GM21619 (cell line): ENCODE results near the gene C11orf86.
"Not testable (repeated sequence)": the region's sequence is repeated elsewhere in the genome, so short reads cannot be mapped to it uniquely, and the experiment has no call there.

Experiments used
- ATAC-seq: cut with Tn5 transposase; IDR thresholded peaks from one replicate; pipeline ENCODE4 v1.9.1; 2021; ENCODE audit not compliant: unreplicated experiment

Gene C11orf86, protein sequence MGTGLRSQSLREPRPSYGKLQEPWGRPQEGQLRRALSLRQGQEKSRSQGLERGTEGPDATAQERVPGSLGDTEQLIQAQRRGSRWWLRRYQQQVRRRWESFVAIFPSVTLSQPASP

GRCh38 chr11:66974724-66975404 is at the start of gene C11orf86:
Gene C11orf86, plus strand, starts transcription at chr11:66975304. Its CDS starts 59 bp downstream, at chr11:66975363.
- no peak for ATAC-seq

DNA sequence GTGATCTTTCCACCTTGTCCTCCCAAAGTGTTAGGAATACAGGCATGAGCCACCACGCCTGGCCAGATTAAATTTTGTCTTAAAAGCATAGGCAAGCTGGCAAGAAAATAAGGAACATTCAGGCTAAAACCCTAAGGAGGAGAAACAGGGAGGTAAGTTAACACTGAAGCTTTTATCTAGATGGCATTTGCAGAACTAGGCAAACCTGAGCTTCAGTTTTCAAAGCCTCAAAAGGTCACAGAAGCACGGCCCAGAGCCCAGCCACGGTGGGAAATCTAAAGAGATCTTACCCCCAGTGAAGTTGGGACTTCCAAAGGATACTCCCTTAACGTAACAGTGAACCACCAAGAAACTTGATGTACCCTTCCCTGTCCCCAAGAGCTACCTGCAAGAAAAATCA is 45.4 kb upstream of the C11orf86 start:
- ATAC-seq, result no peak

- ATAC-seq, result no peak
Measured at GRCh38 chr11:66932543-66932942, 42.6 kb upstream of the C11orf86 start.

- no peak for ATAC-seq
Measured at GRCh38 chr11:66933531-66933930, 41.6 kb upstream of the C11orf86 start.

DNA sequence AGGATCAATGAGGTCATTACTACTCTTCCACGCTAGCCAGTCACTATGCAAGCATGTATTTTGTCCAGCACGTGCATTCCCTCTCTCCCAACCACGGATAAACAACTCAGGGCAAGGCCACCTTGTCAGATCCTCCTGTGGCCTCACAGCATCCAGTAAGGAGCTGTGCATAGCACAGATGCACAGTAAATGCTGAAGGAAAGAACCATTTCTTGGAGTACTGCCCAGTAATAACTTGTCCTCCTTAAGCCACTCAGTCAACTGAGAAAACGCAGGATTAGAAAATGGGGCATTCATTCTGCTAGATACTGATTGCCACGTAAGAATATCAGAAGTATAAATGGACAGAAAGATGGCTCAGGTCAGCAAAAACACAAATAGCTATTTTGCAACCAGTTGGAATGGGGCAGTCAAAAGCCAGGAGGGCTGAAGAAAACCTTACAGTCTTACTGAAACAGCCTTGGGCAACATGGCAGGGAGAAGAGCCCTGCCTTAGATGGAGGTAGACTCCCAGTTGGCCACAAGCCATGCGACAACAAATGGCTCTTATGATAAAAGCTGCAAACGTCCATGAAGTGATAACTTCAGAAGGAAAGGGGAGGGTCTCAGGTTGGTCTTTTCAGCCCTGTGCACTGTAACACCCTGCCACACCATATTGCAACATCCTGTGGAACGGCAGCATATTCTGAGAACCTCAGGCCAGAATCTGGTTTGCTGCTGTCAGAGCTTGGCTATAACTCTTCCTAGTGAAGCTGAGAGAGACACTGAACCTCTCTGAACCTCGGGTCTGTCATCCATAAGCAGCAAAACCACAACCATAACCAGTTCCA is 39.9 kb upstream of the C11orf86 start:
- ATAC-seq, result no peak

DNA sequence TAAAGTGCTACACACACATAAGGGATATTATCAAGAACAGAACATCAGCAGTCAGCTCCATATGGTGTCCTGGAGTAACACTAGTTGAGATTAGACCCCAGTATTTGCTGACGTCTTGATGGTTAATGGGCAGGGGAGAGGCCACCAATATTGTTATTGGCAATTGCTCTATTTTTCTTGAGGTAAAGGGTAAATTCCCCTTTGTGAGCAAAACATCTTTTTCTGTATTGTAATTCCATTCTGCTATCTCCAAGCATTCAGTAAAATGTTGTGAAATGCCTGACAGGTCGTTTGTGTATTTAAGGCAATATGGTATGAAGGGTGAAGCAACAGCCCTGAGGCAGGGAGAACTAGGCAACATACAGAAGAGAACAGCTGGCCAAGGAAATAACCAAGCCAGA is 38.8 kb upstream of the C11orf86 start:
- no peak for ATAC-seq

DNA sequence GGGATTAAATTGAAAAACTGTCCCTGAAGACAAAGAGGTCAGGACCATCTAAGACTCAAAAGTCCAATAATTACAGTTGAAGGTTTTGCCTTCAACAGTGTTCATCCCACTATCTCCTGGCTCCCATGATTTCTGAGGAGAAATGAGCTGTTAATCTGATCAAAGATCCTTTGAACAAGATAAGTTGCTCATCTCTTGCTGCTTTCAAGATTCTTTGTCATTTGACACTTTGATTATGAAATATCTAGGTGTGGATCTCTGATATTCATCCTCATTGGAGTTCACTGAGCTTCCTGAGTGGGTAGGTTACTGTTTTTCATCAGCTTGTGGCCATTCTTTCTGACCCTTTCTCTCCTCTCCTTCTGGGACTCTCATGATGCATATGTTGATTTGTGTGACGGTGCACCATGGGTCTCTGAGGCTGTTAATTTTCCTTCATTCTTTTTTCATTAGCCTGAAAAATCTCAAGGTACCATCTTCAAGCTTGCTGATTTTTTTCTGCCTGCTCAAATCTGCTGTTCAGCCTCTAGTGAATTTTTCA is 37.8 kb upstream of the C11orf86 start:
- ATAC-seq, result no peak

- ATAC-seq, result no peak
Measured at GRCh38 chr11:66938582-66939135, 36.4 kb upstream of the C11orf86 start.

- no peak for ATAC-seq
Measured at GRCh38 chr11:66950112-66950535, 25.0 kb upstream of the C11orf86 start.

DNA sequence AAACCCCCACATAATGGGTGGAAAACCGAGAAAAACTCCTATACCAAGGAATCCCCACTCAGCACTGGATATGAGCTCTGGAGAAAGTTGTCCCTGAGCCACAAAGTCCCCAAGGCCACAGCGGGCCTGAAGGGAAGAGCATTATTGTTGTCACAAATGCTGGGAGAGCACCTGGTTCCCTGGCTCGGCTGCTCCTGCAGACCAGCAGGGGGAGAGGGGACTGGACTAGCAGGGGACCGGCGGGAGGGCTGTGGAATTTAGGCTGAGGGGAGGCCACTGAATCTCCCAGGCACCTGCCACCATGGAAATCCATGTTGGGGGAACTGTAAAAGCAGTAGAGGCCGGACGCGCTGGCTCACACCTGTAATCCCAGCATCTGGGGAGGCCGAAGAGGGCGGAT is 24.0 kb upstream of the C11orf86 start:
- ATAC-seq, result no peak

DNA sequence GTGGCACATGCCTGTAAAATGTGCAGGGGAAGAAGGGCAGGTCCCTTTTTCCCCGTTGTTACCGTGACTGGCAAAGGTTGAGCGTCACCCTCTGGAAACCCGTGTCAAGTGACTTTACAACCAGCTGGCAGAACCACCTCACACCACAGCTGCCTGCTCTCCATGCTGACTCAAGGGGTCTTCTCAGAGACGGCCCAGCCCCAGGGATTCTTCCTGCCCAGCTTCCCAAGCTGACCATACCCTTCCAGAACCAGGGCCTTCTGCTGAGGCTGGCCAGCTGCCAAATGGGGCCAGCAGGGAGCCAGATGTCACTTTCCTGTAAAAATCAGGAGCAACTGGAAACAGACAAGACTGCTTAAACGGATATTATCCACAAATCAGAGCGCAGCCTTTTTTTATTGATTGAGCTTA is 23.2 kb upstream of the C11orf86 start:
- ATAC-seq, result no peak

DNA sequence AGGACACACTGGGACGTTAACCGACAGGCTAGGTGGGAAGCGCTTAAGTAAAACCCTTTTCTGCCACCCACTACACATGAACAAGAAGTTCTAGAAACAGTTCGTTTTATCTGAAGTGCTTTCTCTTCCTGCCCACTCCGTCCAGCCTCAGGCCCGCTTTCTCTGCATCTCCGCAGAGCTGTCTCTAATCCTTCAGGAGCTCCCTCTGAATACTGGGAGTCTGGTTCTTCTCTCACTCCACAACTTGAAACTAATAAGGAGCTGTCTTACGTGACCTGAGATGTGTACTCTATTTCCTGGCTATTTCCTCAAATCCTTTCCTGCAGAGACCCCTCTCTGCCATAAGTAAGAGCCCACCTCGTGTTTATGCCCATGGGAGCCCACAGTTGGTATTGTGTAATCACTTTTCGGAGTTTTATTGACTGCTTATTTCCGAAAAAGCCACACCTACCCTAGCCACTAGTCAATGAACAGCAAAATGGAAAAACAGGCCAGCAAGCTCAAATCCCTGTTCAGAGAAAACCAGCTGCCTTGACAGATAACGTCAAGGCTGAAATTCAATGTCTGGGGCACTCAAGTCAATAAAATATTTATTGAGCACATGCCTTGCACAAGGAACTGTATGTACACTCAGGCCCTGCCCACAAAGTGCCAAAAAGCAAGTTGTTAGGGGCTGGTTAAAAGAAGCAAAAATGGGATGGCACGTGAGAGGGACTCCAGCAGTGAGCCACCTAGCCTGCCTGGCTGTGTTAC is 21.8 kb upstream of the C11orf86 start:
- ATAC-seq, result no peak

DNA sequence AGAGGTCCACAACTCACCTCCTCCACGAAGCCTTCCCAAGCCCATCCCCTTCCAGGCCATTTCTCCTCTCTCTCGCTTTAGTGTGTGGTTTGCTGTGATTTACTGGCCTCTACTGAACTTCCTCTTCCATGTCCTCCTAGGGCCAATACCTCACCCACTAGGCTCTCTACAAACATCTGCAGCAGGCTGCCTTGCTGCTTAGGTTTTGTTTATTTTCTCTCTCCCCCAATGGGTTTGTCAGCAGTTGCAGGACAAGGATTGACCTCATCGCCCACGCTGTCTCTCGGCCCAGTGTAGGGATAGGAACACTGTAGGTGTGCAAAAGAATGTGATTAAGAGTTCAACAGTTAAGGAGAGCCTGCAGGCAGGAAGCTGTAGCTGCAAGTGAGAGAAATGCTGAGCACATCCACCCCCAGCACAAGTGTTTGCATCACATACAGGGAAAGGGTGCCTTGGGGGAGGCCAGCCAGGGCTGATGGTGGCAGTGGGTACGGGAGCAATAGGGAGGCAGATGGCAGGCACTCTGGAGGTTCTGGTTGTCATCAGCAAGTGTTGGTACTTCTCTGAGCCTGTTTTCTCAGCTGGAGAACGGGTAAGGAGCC is 18.3 kb upstream of the C11orf86 start:
- ATAC-seq, result no peak

- ATAC-seq, result peak; percentile 33
Measured at GRCh38 chr11:66957971-66958231, 17.2 kb upstream of the C11orf86 start.

DNA sequence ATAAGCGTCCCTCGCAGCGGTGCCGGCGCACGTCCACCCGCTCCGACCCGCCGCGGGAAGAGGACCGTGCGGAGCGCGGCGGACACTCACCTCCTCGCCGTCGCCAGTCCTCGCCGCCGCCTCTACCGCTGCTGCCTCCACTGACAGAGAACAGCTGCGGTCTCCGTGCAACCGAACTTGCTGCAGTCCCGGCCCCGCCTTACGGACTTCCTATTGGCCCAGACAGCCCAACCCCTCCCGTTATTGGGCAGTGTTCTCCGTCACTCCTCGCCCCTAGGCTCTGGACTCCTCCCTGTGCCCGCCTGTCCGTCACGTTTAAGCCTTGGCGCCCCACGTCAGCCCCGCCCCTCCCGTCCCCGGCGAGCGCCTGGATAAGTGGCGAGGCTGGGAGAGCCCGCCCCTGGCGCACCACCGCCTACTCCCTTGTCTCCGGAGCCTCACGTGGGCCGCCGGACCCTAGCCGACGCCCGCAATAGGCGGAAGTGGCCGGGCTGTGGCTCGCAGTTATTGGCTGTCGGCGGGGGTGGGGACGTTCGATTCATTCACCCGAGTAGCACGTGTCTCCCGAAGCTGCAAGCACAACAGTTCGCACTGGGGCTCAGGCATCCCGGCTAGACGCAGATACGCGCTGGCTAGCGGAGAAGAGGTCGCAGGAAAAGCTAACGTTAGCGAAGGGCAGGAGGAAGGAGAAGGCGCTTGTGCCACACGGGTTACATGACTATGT is 16.7 kb upstream of the C11orf86 start, which contains the start of gene PC:
PC (minus strand) TSS at position 152 of the 724 bp plus-strand sequence. CDS start 86,224 bp downstream, outside the sequence.
- ATAC-seq, result peak; percentile 96

DNA sequence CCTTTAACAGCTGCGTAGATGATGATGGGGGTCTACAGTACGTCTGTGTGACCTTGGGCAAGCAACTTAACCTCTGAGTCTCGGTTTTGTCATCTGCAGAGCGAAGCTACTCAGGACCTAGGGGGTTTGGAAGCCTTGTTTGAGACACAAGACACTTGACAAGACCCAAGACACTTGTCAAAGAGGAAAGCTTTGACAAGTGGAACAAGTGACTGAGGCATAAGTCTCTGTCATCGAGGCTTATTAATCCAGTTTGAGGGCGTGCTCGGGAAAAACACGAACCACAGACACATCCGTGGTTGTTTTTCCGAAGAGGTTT is 16.2 kb upstream of the C11orf86 start:
- no peak for ATAC-seq

GRCh38 chr11:66961691-66962213 is 13.4 kb upstream of the C11orf86 start:
- not testable (repeated sequence) for ATAC-seq

GRCh38 chr11:66962247-66962646 is 12.9 kb upstream of the C11orf86 start:
- ATAC-seq, result no peak

- no peak for ATAC-seq
Measured at GRCh38 chr11:66962801-66963200, 12.3 kb upstream of the C11orf86 start.

DNA sequence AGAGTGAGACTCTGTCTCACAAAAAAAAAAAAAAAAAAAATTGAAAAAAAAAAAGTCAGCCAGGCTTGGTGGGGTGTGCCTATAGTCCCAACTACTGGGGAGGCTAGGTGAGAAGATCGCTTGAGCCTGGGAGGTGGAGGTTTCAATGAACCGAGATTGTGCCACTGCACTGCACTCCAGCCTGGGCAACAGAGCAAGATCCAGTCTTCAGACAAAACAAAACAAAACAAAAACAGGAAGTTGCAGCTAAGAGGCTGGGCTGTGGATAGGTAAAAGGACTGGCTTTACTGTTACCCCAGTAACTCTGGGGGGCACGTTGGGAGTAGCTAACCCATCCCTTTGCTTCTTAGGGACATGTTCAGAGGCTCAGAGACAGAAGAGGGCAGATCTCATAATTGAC is 10.6 kb upstream of the C11orf86 start:
- no peak for ATAC-seq
